ENCODE results near the gene ACOXL.

The ACOXL gene

DNA sequence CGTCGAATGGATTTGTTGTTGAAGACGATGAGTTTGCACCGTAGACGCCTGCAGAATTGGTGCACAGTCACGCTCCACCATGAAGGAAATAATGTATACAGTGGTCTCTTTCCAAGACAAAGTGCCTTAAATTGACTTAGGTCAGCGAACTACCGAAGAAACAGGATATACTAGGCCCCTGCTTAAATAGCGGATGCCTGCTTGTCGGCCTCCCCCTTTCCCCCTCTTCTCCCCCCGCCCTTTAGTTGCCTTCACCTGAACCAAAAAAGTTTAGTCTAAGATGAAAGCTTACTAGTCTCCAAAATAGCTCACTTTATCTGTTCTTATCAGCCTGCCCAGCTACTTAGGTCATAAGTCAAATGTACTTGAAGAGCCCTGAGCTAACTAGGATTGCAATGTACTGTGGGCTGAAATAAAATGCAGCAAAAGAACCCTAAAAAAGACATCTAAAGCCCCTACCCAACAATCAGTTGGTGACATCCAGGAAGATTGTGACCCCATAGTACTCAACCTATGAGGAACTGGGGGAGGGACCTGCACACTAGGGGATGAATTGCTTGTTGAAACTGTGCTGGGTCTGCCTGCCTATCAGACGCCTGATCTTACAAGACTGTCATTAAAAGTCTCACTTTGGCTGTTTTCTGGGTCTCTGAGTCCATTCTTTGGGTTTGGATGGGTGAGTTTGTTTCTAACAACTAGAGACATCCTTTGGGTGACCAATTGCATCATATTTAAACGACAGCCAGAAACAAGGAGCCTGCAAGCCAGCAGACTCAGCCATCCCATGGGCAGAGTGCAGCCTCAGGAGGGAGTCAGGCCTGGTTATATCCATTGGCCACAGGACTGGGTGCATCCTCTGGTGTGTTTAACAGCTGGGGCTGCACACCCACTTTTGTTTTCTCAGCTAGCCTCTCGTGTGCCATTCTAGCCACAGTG, 14.5 kb downstream of the ACOXL start:
- Histone ChIP-seq H4K20me1 (peaks cover 0 to 7% (median 0%) of the 10 kb centered on the region in 11 experiments; a peak in 1 of 22 replicates), H3K36me3 (no peaks in the 10 kb centered on the region), H3K27ac (no peak overlapping the region; a peak in 1 of 22 replicates), H3K9ac (no peak overlapping the region), H3K4me1 (peaks cover 8 to 35% (median 27%) of the 10 kb centered on the region in 10 experiments; a peak in 18 of 20 replicates), H3K9me3 (replicated peaks in 1 of 11) (peaks cover 0 to 13% (median 0%) of the 10 kb centered on the region in 11 experiments; a peak in 7 of 22 replicates), H3K4me3 (no peak overlapping the region), H3K4me2 (peak overlapping the region in 8 of 11 experiments; percentile 65 to 88 (median 82); a peak in 17 of 22 replicates), H3K27me3 (peaks cover 0 to 16% (median 0%) of the 10 kb centered on the region in 11 experiments; a peak in 2 of 22 replicates)
- TF ChIP-seq Cebpa-rat (IDR thresholded peaks at IDR 0.05), result 0 out of 22 replicates have a peak, but pooled peaks of 1 of the 11 experiments have one; percentile 33

DNA sequence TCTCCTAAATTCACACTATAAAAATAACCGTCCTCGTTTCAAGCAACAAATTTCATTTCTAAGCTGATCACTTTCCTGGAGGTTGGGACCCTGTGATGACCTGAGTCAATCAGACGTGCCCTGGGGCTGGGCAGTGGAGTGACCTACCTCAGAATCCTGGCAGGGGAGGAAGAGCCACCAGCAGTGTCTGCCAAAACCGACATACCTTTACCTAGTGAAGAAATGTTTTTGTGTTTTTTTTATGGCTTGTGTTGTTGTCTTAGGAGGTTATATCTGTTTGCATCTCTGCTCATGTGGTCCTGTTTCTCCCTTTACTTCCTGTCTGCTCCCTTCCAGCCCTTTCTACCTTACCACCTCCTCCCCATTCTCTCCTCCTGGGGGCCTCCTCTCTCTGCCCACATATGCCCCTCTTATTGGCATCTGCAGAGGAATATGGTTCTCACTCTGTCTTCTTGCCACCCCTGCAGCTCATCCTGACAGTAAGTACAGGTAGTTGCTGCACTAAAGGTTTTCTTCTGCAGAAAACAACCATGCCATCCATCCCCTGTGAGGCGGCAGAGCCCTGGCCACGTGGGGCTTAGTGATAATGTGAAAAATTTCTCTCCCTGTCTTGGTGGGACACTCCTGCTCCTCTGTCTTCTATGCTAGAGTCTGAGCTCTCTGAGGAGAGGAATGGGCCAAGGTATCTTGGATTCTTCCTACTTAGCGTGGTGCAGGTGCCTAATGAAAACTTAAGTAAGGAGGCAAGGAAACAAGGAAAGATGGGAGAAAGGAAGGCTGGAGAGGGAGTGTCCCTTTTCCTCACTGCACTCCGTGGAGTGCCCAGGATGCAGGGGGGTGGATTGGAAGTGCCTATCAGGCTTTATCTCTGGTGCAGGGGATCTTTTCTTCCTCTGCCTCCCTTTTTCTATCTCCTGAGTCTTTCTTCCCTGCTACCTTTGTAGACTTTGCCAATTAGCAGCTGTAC, 15.4 kb downstream of the ACOXL start:
- TF ChIP-seq Cebpa-rat (IDR thresholded peaks at IDR 0.05), result 0 out of 22 replicates have a peak, but pooled peaks of 1 of the 11 experiments have one; percentile 1
- Histone ChIP-seq H3K4me2 (peak overlapping the region; percentile 36 to 88 (median 77)), H3K4me3 (no peak overlapping the region; a peak in 1 of 20 replicates), H3K9me3 (replicated peaks in 1 of 11) (peaks cover 0 to 13% (median 0%) of the 10 kb centered on the region in 11 experiments; a peak in 7 of 22 replicates), H3K27ac (peak overlapping the region in 6 of 11 experiments; percentile 0 to 54 (median 22); a peak in 6 of 22 replicates), H4K20me1 (peaks cover 0 to 7% (median 0%) of the 10 kb centered on the region in 11 experiments; a peak in 1 of 22 replicates), H3K27me3 (peaks cover 0 to 16% (median 0%) of the 10 kb centered on the region in 11 experiments; a peak in 2 of 22 replicates), H3K4me1 (peaks cover 8 to 35% (median 27%) of the 10 kb centered on the region in 10 experiments; a peak in 18 of 20 replicates), H3K36me3 (no peaks in the 10 kb centered on the region), H3K9ac (peak overlapping the region in 3 of 11 experiments; percentile 14 to 27 (median 15); a peak in 3 of 22 replicates)

DNA sequence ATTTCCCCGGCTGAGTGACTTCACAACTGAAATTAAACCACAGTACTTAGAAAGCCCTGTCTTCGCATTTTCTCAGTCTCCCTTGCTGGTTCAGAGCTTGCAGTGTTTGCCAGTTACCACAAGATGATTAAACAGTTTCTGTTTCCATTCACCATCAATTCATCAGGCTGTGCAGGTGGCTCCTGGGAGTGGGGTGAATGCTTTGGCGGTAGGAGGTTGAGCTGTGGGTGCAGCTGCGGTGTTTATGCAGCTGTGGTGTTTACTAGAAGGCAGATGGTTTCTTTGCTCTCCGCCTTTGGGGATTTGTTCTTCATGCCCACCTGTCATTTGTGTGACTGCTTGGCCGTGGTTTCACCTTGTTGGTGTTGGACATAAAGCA, 16.1 kb downstream of the ACOXL start:
- Histone ChIP-seq H3K4me3 (no peak overlapping the region; a peak in 1 of 20 replicates), H3K4me2 (peak overlapping the region; percentile 36 to 88 (median 77)), H3K27me3 (peaks cover 0 to 16% (median 0%) of the 10 kb centered on the region in 11 experiments; a peak in 2 of 22 replicates), H3K9ac (peak overlapping the region in 1 of 11 experiments; percentile 27; a peak in 1 of 22 replicates), H4K20me1 (peaks cover 0 to 7% (median 0%) of the 10 kb centered on the region in 11 experiments; a peak in 1 of 22 replicates), H3K9me3 (replicated peaks in 1 of 11) (peaks cover 0 to 13% (median 0%) of the 10 kb centered on the region in 11 experiments; a peak in 7 of 22 replicates), H3K36me3 (no peaks in the 10 kb centered on the region), H3K27ac (peak overlapping the region in 2 of 11 experiments; percentile 51 to 54; a peak in 2 of 22 replicates), H3K4me1 (peaks cover 8 to 35% (median 27%) of the 10 kb centered on the region in 10 experiments; a peak in 18 of 20 replicates)
- TF ChIP-seq Cebpa-rat (IDR thresholded peaks at IDR 0.05), result no peak

DNA sequence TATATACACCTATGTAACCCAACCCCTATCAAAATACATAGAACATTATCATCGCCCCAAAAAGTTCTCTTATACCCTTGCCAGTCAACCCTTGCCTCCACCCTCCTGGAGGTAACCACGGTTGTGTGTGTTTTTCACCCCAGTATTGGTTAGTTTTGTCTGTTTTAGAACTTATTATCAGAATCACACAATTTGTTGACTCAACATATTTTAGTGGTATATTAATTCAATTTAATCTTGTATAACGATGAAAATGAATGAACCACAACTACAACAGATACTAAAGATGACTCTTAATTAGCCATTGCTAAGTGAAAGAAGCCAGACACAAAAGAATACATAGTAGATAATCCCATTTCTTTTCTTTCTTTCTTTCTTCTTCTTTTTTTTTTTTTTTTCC, 19.3 kb downstream of the ACOXL start:
- Histone ChIP-seq H4K20me1 (peaks cover 0 to 7% (median 0%) of the 10 kb centered on the region in 11 experiments; a peak in 1 of 22 replicates), H3K27me3 (peaks cover 0 to 10% (median 0%) of the 10 kb centered on the region in 11 experiments; a peak in 2 of 22 replicates), H3K9me3 (replicated peaks in 1 of 11) (no peaks in the 10 kb centered on the region), H3K4me3 (no peak overlapping the region), H3K27ac (no peak overlapping the region), H3K4me1 (peaks cover 8 to 32% (median 27%) of the 10 kb centered on the region in 10 experiments; a peak in 18 of 20 replicates), H3K4me2 (no peak overlapping the region), H3K36me3 (no peaks in the 10 kb centered on the region), H3K9ac (no peak overlapping the region)
- no peak for TF ChIP-seq Cebpa-rat (IDR thresholded peaks at IDR 0.05)

GRCh38 chr2:110752871-110753270, 20.5 kb downstream of the ACOXL start:
- no peaks in the 10 kb centered on the region for H3K36me3 ChIP-seq
- H4K20me1 ChIP-seq, result peaks cover 0 to 5% (median 0%) of the 10 kb centered on the region in 11 experiments; a peak in 1 of 22 replicates
- H3K9me3 ChIP-seq (replicated peaks in 1 of 11), result peaks cover 0 to 4% (median under 1%) of the 10 kb centered on the region in 11 experiments; a peak in 8 of 22 replicates
- H3K9ac ChIP-seq, result no peak overlapping the region
- H3K4me1 ChIP-seq, result peaks cover 8 to 21% (median 17%) of the 10 kb centered on the region in 10 experiments; a peak in 18 of 20 replicates
- H3K4me2 ChIP-seq, result no peak overlapping the region
- no peak overlapping the region for H3K27ac ChIP-seq
- no peak overlapping the region for H3K4me3 ChIP-seq
- TF ChIP-seq Cebpa-rat (IDR thresholded peaks at IDR 0.05), result no peak
- peaks cover 0 to 7% (median 0%) of the 10 kb centered on the region in 11 experiments; a peak in 2 of 22 replicates for H3K27me3 ChIP-seq

DNA sequence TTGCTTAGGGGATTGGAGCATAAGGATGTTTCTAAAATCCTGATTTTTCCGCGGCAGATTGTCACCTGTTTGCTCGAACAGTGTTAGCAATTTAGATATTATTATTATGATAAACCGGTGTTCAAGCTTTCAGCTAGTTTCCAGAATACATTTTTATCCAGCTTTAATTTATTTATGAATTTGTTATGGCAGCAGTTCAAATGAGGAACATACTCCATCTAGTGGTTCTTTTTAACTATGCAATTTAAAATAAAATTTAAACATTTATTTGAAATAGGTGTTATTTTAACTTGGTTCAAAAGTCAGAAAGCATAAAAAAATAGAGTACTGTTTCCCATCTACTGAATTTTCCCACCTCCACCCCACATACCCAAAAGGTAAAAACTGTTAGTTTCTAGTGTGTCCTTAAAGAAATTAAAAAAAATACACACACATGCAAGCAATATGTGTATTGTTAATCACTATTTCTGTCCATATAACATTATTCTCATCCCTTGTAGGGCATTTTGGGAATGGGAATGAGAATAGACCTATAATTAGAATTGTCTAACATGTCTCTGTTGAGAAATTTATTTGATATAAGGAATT, 23.2 kb downstream of the ACOXL start:
- no peaks in the 10 kb centered on the region; a peak in 1 of 22 replicates for H3K36me3 ChIP-seq

GRCh38 chr2:110759411-110759810, 27.0 kb downstream of the ACOXL start:
- Histone ChIP-seq H3K27ac (no peak overlapping the region), H3K9me3 (replicated peaks in 1 of 11) (peaks cover 44 to 56% (median 47%) of the 10 kb centered on the region in 11 experiments), H3K4me1 (peaks cover 0 to 15% (median 8%) of the 10 kb centered on the region in 10 experiments; a peak in 10 of 20 replicates), H3K9ac (no peak overlapping the region), H3K4me2 (no peak overlapping the region), H3K27me3 (no peaks in the 10 kb centered on the region), H3K4me3 (no peak overlapping the region), H4K20me1 (no peaks in the 10 kb centered on the region), H3K36me3 (no peaks in the 10 kb centered on the region; a peak in 1 of 22 replicates)
- TF ChIP-seq Cebpa-rat (IDR thresholded peaks at IDR 0.05), result no peak

More for the DNA sequence above, 23.2 kb downstream of the ACOXL start:
- Histone ChIP-seq H3K4me1 (peaks cover 0 to 5% (median 3%) of the 10 kb centered on the region in 10 experiments; a peak in 10 of 20 replicates), H3K4me3 (no peak overlapping the region), H4K20me1 (no peaks in the 10 kb centered on the region), H3K9ac (no peak overlapping the region), H3K27ac (no peak overlapping the region), H3K4me2 (no peak overlapping the region), H3K27me3 (no peaks in the 10 kb centered on the region), H3K9me3 (replicated peaks in 1 of 11) (peaks cover 25 to 31% (median 27%) of the 10 kb centered on the region in 11 experiments)
- no peak for TF ChIP-seq Cebpa-rat (IDR thresholded peaks at IDR 0.05)
